HEK293 (cell line): ENCODE data around the gene EPN1.

ENCODE experiments used
- CTCF ChIA-PET: fragments of 350-600 bp; formaldehyde crosslinking; extraction: SDS; loops from one replicate; lab custom pipeline; 2021; ENCODE audit warnings: antibody characterized with exemption; lab: Yijun Ruan, JAX
- POLR2A ChIA-PET: fragments of 300-600 bp; formaldehyde crosslinking; extraction: SDS; loops from one replicate; lab custom pipeline; 2020; ENCODE audit warnings: antibody characterized with exemption, inconsistent platforms; lab: Yijun Ruan, JAX
- H3K27ac ChIP-seq: fragments of 200-500 bp; sonication (Bioruptor generic); 2 replicates; pipeline ENCODE4 v1.5.1; 2014; ENCODE audit warnings: low read depth, low read length, control low read depth, inconsistent platforms; ENCODE audit errors: extremely low read depth
- H3K36me3 ChIP-seq, 2 experiments: fragments of 200-500 bp in 1 of 2; sonication (Bioruptor generic) in 1 of 2; 1 replicate in 1 of 2; 2 replicates in 1 of 2; pipeline ENCODE4 v1.5.1; 2014 to 2017; ENCODE audit warnings: inconsistent platforms in 2 of 2, low read length in 2 of 2; ENCODE audit not compliant: control insufficient read depth in 2 of 2, insufficient read depth in 1 of 2
- H3K4me1 ChIP-seq: fragments of 200-500 bp; sonication (Bioruptor generic); 2 replicates; pipeline ENCODE4 v1.5.1; 2014; ENCODE audit warnings: mild to moderate bottlenecking, low read length, inconsistent platforms; ENCODE audit not compliant: control insufficient read depth, insufficient read depth
- H3K4me3 ChIP-seq: 2 replicates; pipeline ENCODE4 v1.5.1; 2011; ENCODE audit warnings: low read depth, mild to moderate bottlenecking, control low read depth, low read length, moderate library complexity
- H3K9me3 ChIP-seq: fragments of 200-500 bp; sonication (Bioruptor generic); 2 replicates; pipeline ENCODE4 v1.5.1; 2014; ENCODE audit warnings: low read depth, low read length, inconsistent platforms; ENCODE audit not compliant: control insufficient read depth, insufficient read depth
- BCL11A ChIP-seq: fragments of 450-650 bp; formaldehyde crosslinking; IDR thresholded peaks from 2 replicates; pipeline ENCODE4 v1.5.1; 2016; ENCODE audit warnings: low read depth, missing biosample characterization, missing genetic modification characterization
- GLI4 ChIP-seq: fragments of 450-650 bp; formaldehyde crosslinking; IDR thresholded peaks from 2 replicates; pipeline ENCODE4 v1.5.1; 2016; ENCODE audit warnings: missing biosample characterization, missing genetic modification characterization
- GLIS1 ChIP-seq: fragments of 450-650 bp; formaldehyde crosslinking; IDR thresholded peaks from 2 replicates; pipeline ENCODE4 v1.5.1; 2016; ENCODE audit warnings: missing biosample characterization, missing genetic modification characterization
- GLIS2 ChIP-seq: fragments of 450-650 bp; formaldehyde crosslinking; IDR thresholded peaks from 2 replicates; pipeline ENCODE4 v1.5.1; 2016; ENCODE audit warnings: missing biosample characterization, missing genetic modification characterization
- HOXA7 ChIP-seq: sonication (generic); formaldehyde crosslinking; IDR thresholded peaks from 2 replicates; pipeline ENCODE4 v1.8.1; 2022; ENCODE audit warnings: missing genetic modification reagents, borderline replicate concordance
- WT1 ChIP-seq: fragments of 450-650 bp; formaldehyde crosslinking; IDR thresholded peaks from 2 replicates; pipeline ENCODE4 v1.5.1; 2016; ENCODE audit warnings: missing biosample characterization, missing genetic modification characterization
- ZBTB44 ChIP-seq: fragments of 450-650 bp; IDR thresholded peaks from 2 replicates; pipeline ENCODE4 v1.5.1; 2018; ENCODE audit warnings: missing biosample characterization, mild to moderate bottlenecking, missing genetic modification characterization
- ZNF148 ChIP-seq: fragments of 450-650 bp; formaldehyde crosslinking; IDR thresholded peaks from 2 replicates; pipeline ENCODE4 v1.5.0; 2017; ENCODE audit warnings: missing biosample characterization, missing genetic modification characterization, borderline replicate concordance
- ZNF16 ChIP-seq: fragments of 450-650 bp; formaldehyde crosslinking; IDR thresholded peaks from 2 replicates; pipeline ENCODE4 v1.5.1; 2016; ENCODE audit warnings: low read depth, missing biosample characterization, missing genetic modification characterization
- ZNF169 ChIP-seq: fragments of 450-650 bp; formaldehyde crosslinking; IDR thresholded peaks from 2 replicates; pipeline ENCODE4 v1.5.1; 2016; ENCODE audit warnings: missing biosample characterization, missing genetic modification characterization
- ZNF221 ChIP-seq: fragments of 450-650 bp; formaldehyde crosslinking; IDR thresholded peaks from 2 replicates; pipeline ENCODE4 v1.5.1; 2017; ENCODE audit warnings: missing biosample characterization, missing genetic modification characterization, borderline replicate concordance
- ZNF354C ChIP-seq: fragments of 450-650 bp; formaldehyde crosslinking; IDR thresholded peaks from 2 replicates; pipeline ENCODE4 v1.5.1; 2016; ENCODE audit warnings: missing biosample characterization, missing genetic modification characterization, low read depth, borderline replicate concordance
- ZNF514 ChIP-seq: fragments of 450-650 bp; formaldehyde crosslinking; IDR thresholded peaks from 2 replicates; pipeline ENCODE4 v1.5.1; 2016; ENCODE audit warnings: missing biosample characterization, missing genetic modification characterization
- ZNF629 ChIP-seq: fragments of 450-650 bp; formaldehyde crosslinking; IDR thresholded peaks from 2 replicates; pipeline ENCODE4 v1.5.1; 2017; ENCODE audit warnings: missing biosample characterization, missing genetic modification characterization
- ZNF692 ChIP-seq: fragments of 450-650 bp; formaldehyde crosslinking; IDR thresholded peaks from 2 replicates; pipeline ENCODE4 v1.5.1; 2016; ENCODE audit warnings: missing biosample characterization, missing genetic modification characterization
- ZNF747 ChIP-seq: fragments of 450-650 bp; formaldehyde crosslinking; IDR thresholded peaks from 2 replicates; pipeline ENCODE4 v1.5.1; 2016; ENCODE audit warnings: missing biosample characterization, missing genetic modification characterization
- ZNF843 ChIP-seq: fragments of 450-650 bp; formaldehyde crosslinking; IDR thresholded peaks from 2 replicates; pipeline ENCODE4 v1.5.1; 2016; ENCODE audit warnings: missing biosample characterization, missing genetic modification characterization
- ZSCAN23 ChIP-seq: fragments of 450-650 bp; formaldehyde crosslinking; IDR thresholded peaks from 2 replicates; pipeline ENCODE4 v1.5.1; 2016; ENCODE audit warnings: missing biosample characterization, missing genetic modification characterization
- TF ChIP-seq, protein P1 (sequence below): fragments of 450-650 bp; formaldehyde crosslinking; IDR thresholded peaks from 2 replicates; pipeline ENCODE4 v1.5.1; 2016; ENCODE audit warnings: missing biosample characterization, missing genetic modification characterization, borderline replicate concordance
- TF ChIP-seq, protein P2 (sequence below): fragments of 450-650 bp; formaldehyde crosslinking; IDR thresholded peaks from 2 replicates; pipeline ENCODE4 v1.5.1; 2016; ENCODE audit warnings: missing biosample characterization, missing genetic modification characterization

Gene EPN1

GRCh38 chr19:55694241-55694655, 19.2 kb downstream of the EPN1 start (continued):
- TF ChIP-seq, protein P1, sequence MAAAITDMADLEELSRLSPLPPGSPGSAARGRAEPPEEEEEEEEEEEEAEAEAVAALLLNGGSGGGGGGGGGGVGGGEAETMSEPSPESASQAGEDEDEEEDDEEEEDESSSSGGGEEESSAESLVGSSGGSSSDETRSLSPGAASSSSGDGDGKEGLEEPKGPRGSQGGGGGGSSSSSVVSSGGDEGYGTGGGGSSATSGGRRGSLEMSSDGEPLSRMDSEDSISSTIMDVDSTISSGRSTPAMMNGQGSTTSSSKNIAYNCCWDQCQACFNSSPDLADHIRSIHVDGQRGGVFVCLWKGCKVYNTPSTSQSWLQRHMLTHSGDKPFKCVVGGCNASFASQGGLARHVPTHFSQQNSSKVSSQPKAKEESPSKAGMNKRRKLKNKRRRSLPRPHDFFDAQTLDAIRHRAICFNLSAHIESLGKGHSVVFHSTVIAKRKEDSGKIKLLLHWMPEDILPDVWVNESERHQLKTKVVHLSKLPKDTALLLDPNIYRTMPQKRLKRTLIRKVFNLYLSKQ (tag by site-specific recombination), result no peak
- no peak for TF ChIP-seq ZNF629 (tag by site-specific recombination)

DNA sequence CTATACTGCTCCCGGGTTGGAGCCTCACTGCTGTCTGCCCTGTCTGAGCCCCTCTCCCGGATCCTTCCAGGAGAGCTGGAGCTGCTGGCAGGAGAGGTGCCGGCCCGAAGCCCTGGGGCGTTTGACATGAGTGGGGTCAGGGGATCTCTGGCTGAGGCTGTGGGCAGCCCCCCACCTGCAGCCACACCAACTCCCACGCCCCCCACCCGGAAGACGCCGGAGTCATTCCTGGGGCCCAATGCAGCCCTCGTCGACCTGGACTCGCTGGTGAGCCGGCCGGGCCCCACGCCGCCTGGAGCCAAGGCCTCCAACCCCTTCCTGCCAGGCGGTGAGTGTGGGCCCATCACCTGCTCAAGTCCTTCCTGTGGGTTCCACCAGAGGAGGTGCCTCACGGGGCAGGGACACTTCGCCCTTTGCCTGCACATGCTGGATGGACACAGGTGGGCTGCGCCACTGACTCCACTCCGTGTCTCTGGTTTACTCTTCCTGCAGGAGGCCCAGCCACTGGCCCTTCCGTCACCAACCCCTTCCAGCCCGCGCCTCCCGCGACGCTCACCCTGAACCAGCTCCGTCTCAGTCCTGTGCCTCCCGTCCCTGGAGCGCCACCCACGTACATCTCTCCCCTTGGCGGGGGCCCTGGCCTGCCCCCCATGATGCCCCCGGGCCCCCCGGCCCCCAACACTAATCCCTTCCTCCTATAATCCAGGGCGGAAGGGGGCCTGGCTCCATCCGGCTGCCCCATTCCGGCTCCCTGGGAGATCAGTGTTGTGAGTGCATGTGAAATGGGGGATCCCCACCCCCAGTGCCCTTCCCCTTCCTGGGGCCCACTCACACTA, 19.8 kb downstream of the EPN1 start:
- POLR2A ChIA-PET, result interaction anchor here (0.7 kb wide), 1 partner anchor 97 kb away, joined by 5 read pairs; no protein-coding TSS in a partner anchor
- no peak overlapping the region for H3K27ac ChIP-seq
- CTCF ChIA-PET, result no interaction called here
- no peaks in the 10 kb centered on the region for H3K9me3 ChIP-seq
- TF ChIP-seq ZNF692 (tag by site-specific recombination) (no peak), GLIS1 (tag by site-specific recombination) (no peak), HOXA7 (CRISPR knock-in tag) (no peak), ZNF514 (tag by site-specific recombination) (no peak)
- TF ChIP-seq, protein P2, sequence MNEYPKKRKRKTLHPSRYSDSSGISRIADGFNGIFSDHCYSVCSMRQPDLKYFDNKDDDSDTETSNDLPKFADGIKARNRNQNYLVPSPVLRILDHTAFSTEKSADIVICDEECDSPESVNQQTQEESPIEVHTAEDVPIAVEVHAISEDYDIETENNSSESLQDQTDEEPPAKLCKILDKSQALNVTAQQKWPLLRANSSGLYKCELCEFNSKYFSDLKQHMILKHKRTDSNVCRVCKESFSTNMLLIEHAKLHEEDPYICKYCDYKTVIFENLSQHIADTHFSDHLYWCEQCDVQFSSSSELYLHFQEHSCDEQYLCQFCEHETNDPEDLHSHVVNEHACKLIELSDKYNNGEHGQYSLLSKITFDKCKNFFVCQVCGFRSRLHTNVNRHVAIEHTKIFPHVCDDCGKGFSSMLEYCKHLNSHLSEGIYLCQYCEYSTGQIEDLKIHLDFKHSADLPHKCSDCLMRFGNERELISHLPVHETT (tag by site-specific recombination), result no peak
- H3K36me3 ChIP-seq, result peaks cover 10 to 88% of the 10 kb centered on the region in 2 experiments
- no peak overlapping the region for H3K4me3 ChIP-seq
- H3K4me1 ChIP-seq, result no peaks in the 10 kb centered on the region

DNA sequence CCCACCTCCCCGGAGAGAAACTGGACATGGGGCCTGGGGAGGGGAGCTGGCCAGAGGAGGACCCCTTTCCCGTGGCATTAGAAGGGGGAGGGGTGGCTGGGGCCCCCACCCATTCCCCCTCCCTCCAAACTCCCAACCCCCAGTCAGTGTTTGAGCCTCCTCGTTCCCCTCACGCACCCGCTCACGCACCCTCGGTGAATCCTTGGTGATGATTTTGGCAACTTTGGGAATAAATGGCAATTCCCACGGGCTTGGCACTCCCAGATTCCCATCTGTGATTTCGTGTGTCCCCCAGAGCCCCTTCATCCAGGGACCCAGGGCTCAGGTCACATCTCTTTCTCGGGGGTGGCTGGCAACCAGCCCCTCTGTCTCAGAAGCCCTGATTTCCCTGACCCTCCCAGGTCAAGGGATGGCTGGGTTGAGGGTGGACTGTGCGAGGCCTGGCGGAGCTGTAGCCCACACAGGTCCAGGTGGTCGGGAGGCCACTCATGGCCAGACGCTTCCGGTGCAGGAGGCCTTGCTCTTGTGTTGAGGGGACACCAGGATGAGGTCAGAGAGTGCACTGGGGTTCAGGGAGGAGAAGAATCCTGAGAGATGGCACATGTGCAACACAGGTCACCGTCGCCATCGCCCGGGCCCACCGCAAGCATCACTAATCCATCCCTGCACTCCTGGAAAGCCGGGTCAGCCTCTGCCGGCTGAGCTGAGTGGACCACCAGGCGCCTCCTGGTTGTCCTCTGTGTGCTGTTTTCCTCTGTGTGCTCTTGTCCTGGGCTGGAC, 20.7 kb downstream of the EPN1 start:
- CTCF ChIA-PET, result no interaction called here

More for the DNA sequence above, 20.7 kb downstream of the EPN1 start:
- no peaks in the 10 kb centered on the region for H3K9me3 ChIP-seq
- no peaks in the 10 kb centered on the region for H3K4me1 ChIP-seq
- H3K27ac ChIP-seq, result no peak overlapping the region
- peaks cover 14 to 84% of the 10 kb centered on the region in 2 experiments for H3K36me3 ChIP-seq
- no peak for TF ChIP-seq GLIS2 (tag by site-specific recombination)
- TF ChIP-seq GLI4 (tag by site-specific recombination), result no peak
- TF ChIP-seq BCL11A (tag by site-specific recombination), result no peak
- no peak for TF ChIP-seq HOXA7 (CRISPR knock-in tag)
- no peak for TF ChIP-seq WT1
- no peak for TF ChIP-seq ZNF747 (tag by site-specific recombination)
- TF ChIP-seq ZSCAN23 (tag by site-specific recombination), result no peak
- no peak for TF ChIP-seq ZNF16 (tag by site-specific recombination)
- no peak for TF ChIP-seq ZNF843
- no peak for TF ChIP-seq ZBTB44 (tag by site-specific recombination)
- TF ChIP-seq ZNF221 (tag by site-specific recombination), result no peak
- TF ChIP-seq ZNF354C (tag by site-specific recombination), result no peak
- TF ChIP-seq ZNF148 (tag by site-specific recombination), result no peak
- no peak for TF ChIP-seq ZNF169
- no peak overlapping the region for H3K4me3 ChIP-seq
- POLR2A ChIA-PET, result no interaction called here
